ENCODE results near the gene RBM24.

DNA sequence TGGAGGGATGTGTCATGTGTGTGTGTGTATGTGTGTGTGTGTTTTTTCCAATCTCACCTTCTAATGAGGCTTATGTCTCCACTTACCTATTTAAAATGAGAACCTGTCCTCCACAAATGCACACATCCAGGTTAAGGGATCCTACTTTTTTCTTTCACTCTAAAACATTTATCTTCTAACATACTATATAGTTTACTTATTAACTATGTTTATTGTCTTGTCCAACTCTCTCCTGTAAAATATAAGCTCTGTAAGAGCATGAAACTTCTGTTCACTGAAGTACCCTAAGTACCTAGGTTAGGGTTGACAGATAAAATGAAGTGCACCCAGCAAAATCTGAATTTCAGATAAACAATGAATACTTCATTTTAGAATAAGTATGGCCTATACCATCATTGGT, 29.2 kb upstream of the RBM24 start:
- TF ChIP-seq MYNN (CRISPR knock-in tag; IDR thresholded peaks at IDR 0.05; ENCODE audit: low read depth) (no peak), POLR2A (IDR thresholded peaks at IDR 0.05; ENCODE audit: insufficient read depth in 1 of 2, low read depth in 2 of 2, low read length in 2 of 2) (no peak), CHCHD3 (CRISPR knock-in tag; IDR thresholded peaks at IDR 0.05) (no peak), JUND (CRISPR knock-in tag; IDR thresholded peaks at IDR 0.05) (no peak), PRDM10 (CRISPR knock-in tag; IDR thresholded peaks at IDR 0.05; ENCODE audit: low read depth) (no peak), ZNF589 (CRISPR knock-in tag; conservative IDR thresholded peaks at IDR 0.05) (no peak)
- TF ChIP-seq, protein P1, sequence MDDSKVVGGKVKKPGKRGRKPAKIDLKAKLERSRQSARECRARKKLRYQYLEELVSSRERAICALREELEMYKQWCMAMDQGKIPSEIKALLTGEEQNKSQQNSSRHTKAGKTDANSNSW (CRISPR knock-in tag; IDR thresholded peaks at IDR 0.05; ENCODE audit: borderline replicate concordance): no peak
- TF ChIP-seq, protein P2, sequence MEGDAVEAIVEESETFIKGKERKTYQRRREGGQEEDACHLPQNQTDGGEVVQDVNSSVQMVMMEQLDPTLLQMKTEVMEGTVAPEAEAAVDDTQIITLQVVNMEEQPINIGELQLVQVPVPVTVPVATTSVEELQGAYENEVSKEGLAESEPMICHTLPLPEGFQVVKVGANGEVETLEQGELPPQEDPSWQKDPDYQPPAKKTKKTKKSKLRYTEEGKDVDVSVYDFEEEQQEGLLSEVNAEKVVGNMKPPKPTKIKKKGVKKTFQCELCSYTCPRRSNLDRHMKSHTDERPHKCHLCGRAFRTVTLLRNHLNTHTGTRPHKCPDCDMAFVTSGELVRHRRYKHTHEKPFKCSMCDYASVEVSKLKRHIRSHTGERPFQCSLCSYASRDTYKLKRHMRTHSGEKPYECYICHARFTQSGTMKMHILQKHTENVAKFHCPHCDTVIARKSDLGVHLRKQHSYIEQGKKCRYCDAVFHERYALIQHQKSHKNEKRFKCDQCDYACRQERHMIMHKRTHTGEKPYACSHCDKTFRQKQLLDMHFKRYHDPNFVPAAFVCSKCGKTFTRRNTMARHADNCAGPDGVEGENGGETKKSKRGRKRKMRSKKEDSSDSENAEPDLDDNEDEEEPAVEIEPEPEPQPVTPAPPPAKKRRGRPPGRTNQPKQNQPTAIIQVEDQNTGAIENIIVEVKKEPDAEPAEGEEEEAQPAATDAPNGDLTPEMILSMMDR (CRISPR knock-in tag; IDR thresholded peaks at IDR 0.05): no peak
- TF ChIP-seq, protein P3, sequence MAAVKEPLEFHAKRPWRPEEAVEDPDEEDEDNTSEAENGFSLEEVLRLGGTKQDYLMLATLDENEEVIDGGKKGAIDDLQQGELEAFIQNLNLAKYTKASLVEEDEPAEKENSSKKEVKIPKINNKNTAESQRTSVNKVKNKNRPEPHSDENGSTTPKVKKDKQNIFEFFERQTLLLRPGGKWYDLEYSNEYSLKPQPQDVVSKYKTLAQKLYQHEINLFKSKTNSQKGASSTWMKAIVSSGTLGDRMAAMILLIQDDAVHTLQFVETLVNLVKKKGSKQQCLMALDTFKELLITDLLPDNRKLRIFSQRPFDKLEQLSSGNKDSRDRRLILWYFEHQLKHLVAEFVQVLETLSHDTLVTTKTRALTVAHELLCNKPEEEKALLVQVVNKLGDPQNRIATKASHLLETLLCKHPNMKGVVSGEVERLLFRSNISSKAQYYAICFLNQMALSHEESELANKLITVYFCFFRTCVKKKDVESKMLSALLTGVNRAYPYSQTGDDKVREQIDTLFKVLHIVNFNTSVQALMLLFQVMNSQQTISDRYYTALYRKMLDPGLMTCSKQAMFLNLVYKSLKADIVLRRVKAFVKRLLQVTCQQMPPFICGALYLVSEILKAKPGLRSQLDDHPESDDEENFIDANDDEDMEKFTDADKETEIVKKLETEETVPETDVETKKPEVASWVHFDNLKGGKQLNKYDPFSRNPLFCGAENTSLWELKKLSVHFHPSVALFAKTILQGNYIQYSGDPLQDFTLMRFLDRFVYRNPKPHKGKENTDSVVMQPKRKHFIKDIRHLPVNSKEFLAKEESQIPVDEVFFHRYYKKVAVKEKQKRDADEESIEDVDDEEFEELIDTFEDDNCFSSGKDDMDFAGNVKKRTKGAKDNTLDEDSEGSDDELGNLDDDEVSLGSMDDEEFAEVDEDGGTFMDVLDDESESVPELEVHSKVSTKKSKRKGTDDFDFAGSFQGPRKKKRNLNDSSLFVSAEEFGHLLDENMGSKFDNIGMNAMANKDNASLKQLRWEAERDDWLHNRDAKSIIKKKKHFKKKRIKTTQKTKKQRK (IDR thresholded peaks at IDR 0.05; ENCODE audit: low read length): no peak

Measured in HepG2 (cell line).